ENCODE measurements around the gene TRAF7. TPM values are rescaled to one million over a fixed set of nuclear protein-coding genes. Genes with fewer than 3 reads are reported as not detected.
"Not testable (repeated sequence)": the region's sequence is repeated elsewhere in the genome, so short reads cannot be mapped to it uniquely, and the experiment has no call there.

The TRAF7 gene
- total RNA-seq, 1 donor from 2014 or later = 66.1 TPM

GRCh38 chr16:2198283-2198682, 42.7 kb downstream of the TRAF7 start:
- peaks cover 48% of the 10 kb centered on the region for H3K27me3 Mint-ChIP-seq (ENCODE audit: low read depth)
- no peak for TF ChIP-seq CTCF (IDR thresholded peaks at IDR 0.05; ENCODE audit: unreplicated experiment)

GRCh38 chr16:2199095-2199494, 43.5 kb downstream of the TRAF7 start:
- H3K9me3 Mint-ChIP-seq = no peaks in the 10 kb centered on the region
- no peak for TF ChIP-seq CTCF (IDR thresholded peaks at IDR 0.05; ENCODE audit: unreplicated experiment)
- DNase-seq (ENCODE audit: low spot score in 2 of 2, unreplicated experiment in 2 of 2) = no peak
- no peaks in the 10 kb centered on the region for H3K36me3 Mint-ChIP-seq
- no peak overlapping the region for H3K27ac Mint-ChIP-seq
- peaks cover 46% of the 10 kb centered on the region for H3K27me3 Mint-ChIP-seq (ENCODE audit: low read depth)
- H3K4me3 Mint-ChIP-seq = no peak overlapping the region
- H3K4me1 Mint-ChIP-seq = peaks cover 10% of the 10 kb centered on the region

More at GRCh38 chr16:2198283-2198682, 42.7 kb downstream of the TRAF7 start:
- no peak overlapping the region for H3K27ac Mint-ChIP-seq
- no peaks in the 10 kb centered on the region for H3K9me3 Mint-ChIP-seq
- peaks cover 10% of the 10 kb centered on the region for H3K4me1 Mint-ChIP-seq
- H3K36me3 Mint-ChIP-seq = no peaks in the 10 kb centered on the region
- DNase-seq (ENCODE audit: low spot score in 2 of 2, unreplicated experiment in 2 of 2) = no peak
- H3K4me3 Mint-ChIP-seq = peak overlapping the region; percentile 56

GRCh38 chr16:2199621-2200139, 44.1 kb downstream of the TRAF7 start:
- Mint-ChIP-seq H3K4me3 (no peak overlapping the region), H3K36me3 (no peaks in the 10 kb centered on the region), H3K9me3 (no peaks in the 10 kb centered on the region), H3K4me1 (peaks cover 10% of the 10 kb centered on the region), H3K27me3 (ENCODE audit: low read depth) (peaks cover 45% of the 10 kb centered on the region), H3K27ac (no peak overlapping the region)
- no peak for TF ChIP-seq CTCF (IDR thresholded peaks at IDR 0.05; ENCODE audit: unreplicated experiment)
- DNase-seq (ENCODE audit: low spot score in 2 of 2, unreplicated experiment in 2 of 2) = no peak

- Mint-ChIP-seq H3K9me3 (no peaks in the 10 kb centered on the region), H3K4me1 (peaks cover 5% of the 10 kb centered on the region), H3K36me3 (no peaks in the 10 kb centered on the region), H3K27ac (no peak overlapping the region), H3K4me3 (no peak overlapping the region), H3K27me3 (ENCODE audit: low read depth) (peaks cover 41% of the 10 kb centered on the region)
- DNase-seq (ENCODE audit: low spot score in 2 of 2, unreplicated experiment in 2 of 2) = no peak
- no peak for TF ChIP-seq CTCF (IDR thresholded peaks at IDR 0.05; ENCODE audit: unreplicated experiment)
Measured at GRCh38 chr16:2200313-2200712, 44.7 kb downstream of the TRAF7 start.

GRCh38 chr16:2203119-2203688, 47.6 kb downstream of the TRAF7 start:
- Mint-ChIP-seq H3K4me3 (peak overlapping the region; percentile 55), H3K27me3 (ENCODE audit: low read depth) (peaks cover 24% of the 10 kb centered on the region)
- not testable (repeated sequence) for H3K27ac Mint-ChIP-seq; H3K4me1 Mint-ChIP-seq; H3K36me3 Mint-ChIP-seq; H3K9me3 Mint-ChIP-seq; DNase-seq (ENCODE audit: low spot score in 2 of 2, unreplicated experiment in 2 of 2)

- no peak for DNase-seq (ENCODE audit: low spot score in 2 of 2, unreplicated experiment in 2 of 2)
- H3K4me3 Mint-ChIP-seq = peak overlapping the region; percentile 79
- peaks cover 15% of the 10 kb centered on the region for H3K27me3 Mint-ChIP-seq (ENCODE audit: low read depth)
- H3K9me3 Mint-ChIP-seq = no peaks in the 10 kb centered on the region
- H3K27ac Mint-ChIP-seq = peak overlapping the region; percentile 73
- H3K4me1 Mint-ChIP-seq = peaks cover 9% of the 10 kb centered on the region
- peaks cover 6% of the 10 kb centered on the region for H3K36me3 Mint-ChIP-seq
- TF ChIP-seq CTCF (IDR thresholded peaks at IDR 0.05; ENCODE audit: unreplicated experiment) = no peak
Measured at GRCh38 chr16:2204416-2205103, 49.0 kb downstream of the TRAF7 start.
